ENCODE measurements around the gene ECHDC3. TPM values are rescaled to one million over a fixed set of nuclear protein-coding genes. Genes with fewer than 3 reads are reported as not detected.

The ECHDC3 gene
- total and polyA plus RNA-seq, 4 donors, result 14.2 to 48.3 (median 31.4) TPM

- no peak overlapping the region for H3K9ac ChIP-seq (ENCODE audit: insufficient read depth in 1 of 2, low read length in 2 of 2)
- H3K36me3 ChIP-seq (ENCODE audit: control insufficient read depth in 4 of 4, insufficient read depth in 4 of 4, low read length in 4 of 4), result no peaks in the 10 kb centered on the region
- TF ChIP-seq CTCF (IDR thresholded peaks at IDR 0.05; ENCODE audit: control extremely low read depth, extremely low read depth), result no peak
- 82 to 84% methylated on average over 3 of the region's 3 CpGs for WGBS, 2 donors
- no peaks in the 10 kb centered on the region for H3K4me1 ChIP-seq (ENCODE audit: control insufficient read depth in 5 of 5, insufficient read depth in 5 of 5, low read length in 5 of 5)
- ATAC-seq (ENCODE audit: insufficient read depth, low FRiP score) (no peak), DNase-seq (no peak)
- no peaks in the 10 kb centered on the region for H3K27me3 ChIP-seq (ENCODE audit: control insufficient read depth in 3 of 3, insufficient read depth in 3 of 3, low read length in 2 of 3)
- H3K9me3 ChIP-seq (ENCODE audit: control insufficient read depth in 4 of 4, insufficient read depth in 3 of 4, low read length in 3 of 4), result no peaks in the 10 kb centered on the region
- H3K4me3 ChIP-seq, result no peak overlapping the region
- H3K27ac ChIP-seq (ENCODE audit: low read depth in 1 of 2, low read length in 1 of 2), result no peak overlapping the region
Measured at GRCh38 chr10:11776080-11776479, 33.9 kb downstream of the ECHDC3 start.

GRCh38 chr10:11781114-11781513 lies 38.9 kb downstream of the ECHDC3 start:
- no peaks in the 10 kb centered on the region for H3K27me3 ChIP-seq (ENCODE audit: control insufficient read depth in 3 of 3, insufficient read depth in 3 of 3, low read length in 2 of 3)
- H3K9me3 ChIP-seq (ENCODE audit: control insufficient read depth in 4 of 4, insufficient read depth in 3 of 4, low read length in 3 of 4), result no peaks in the 10 kb centered on the region
- ATAC-seq (ENCODE audit: insufficient read depth, low FRiP score) (no peak), DNase-seq (no peak)
- no peaks in the 10 kb centered on the region for H3K36me3 ChIP-seq (ENCODE audit: control insufficient read depth in 4 of 4, insufficient read depth in 4 of 4, low read length in 4 of 4)
- no peaks in the 10 kb centered on the region for H3K4me1 ChIP-seq (ENCODE audit: control insufficient read depth in 5 of 5, insufficient read depth in 5 of 5, low read length in 5 of 5)
- no peak for TF ChIP-seq CTCF (IDR thresholded peaks at IDR 0.05; ENCODE audit: control extremely low read depth, extremely low read depth)
- no peak overlapping the region for H3K27ac ChIP-seq (ENCODE audit: low read depth in 1 of 2, low read length in 1 of 2)
- WGBS, 2 donors, result 78 to 91% methylated on average over 6 of the region's 6 CpGs
- no peak overlapping the region for H3K4me3 ChIP-seq
- H3K9ac ChIP-seq (ENCODE audit: insufficient read depth in 1 of 2, low read length in 2 of 2), result no peak overlapping the region

- Histone ChIP-seq H3K9ac (ENCODE audit: insufficient read depth in 1 of 2, low read length in 2 of 2) (no peak overlapping the region), H3K27ac (ENCODE audit: low read depth in 1 of 2, low read length in 1 of 2) (no peak overlapping the region), H3K4me1 (ENCODE audit: control insufficient read depth in 5 of 5, insufficient read depth in 5 of 5, low read length in 5 of 5) (no peaks in the 10 kb centered on the region), H3K36me3 (ENCODE audit: control insufficient read depth in 4 of 4, insufficient read depth in 4 of 4, low read length in 4 of 4) (no peaks in the 10 kb centered on the region), H3K9me3 (ENCODE audit: control insufficient read depth in 4 of 4, insufficient read depth in 3 of 4, low read length in 3 of 4) (no peaks in the 10 kb centered on the region), H3K27me3 (ENCODE audit: control insufficient read depth in 3 of 3, insufficient read depth in 3 of 3, low read length in 2 of 3) (no peaks in the 10 kb centered on the region), H3K4me3 (no peak overlapping the region)
- WGBS, 2 donors, result 71 to 77% methylated on average over 18 of the region's 18 CpGs
- ATAC-seq (ENCODE audit: insufficient read depth, low FRiP score) (peak; percentile 66), DNase-seq (peak in 2 of 3 donors; percentile 79 to 81)
- TF ChIP-seq CTCF (IDR thresholded peaks at IDR 0.05; ENCODE audit: control extremely low read depth, extremely low read depth), result peak; percentile 52
Measured at GRCh38 chr10:11782793-11783557, 40.8 kb downstream of the ECHDC3 start.

- Histone ChIP-seq H3K9me3 (ENCODE audit: control insufficient read depth in 4 of 4, insufficient read depth in 3 of 4, low read length in 3 of 4) (no peaks in the 10 kb centered on the region), H3K4me1 (ENCODE audit: control insufficient read depth in 5 of 5, insufficient read depth in 5 of 5, low read length in 5 of 5) (no peaks in the 10 kb centered on the region), H3K36me3 (ENCODE audit: control insufficient read depth in 4 of 4, insufficient read depth in 4 of 4, low read length in 4 of 4) (no peaks in the 10 kb centered on the region), H3K27me3 (ENCODE audit: control insufficient read depth in 3 of 3, insufficient read depth in 3 of 3, low read length in 2 of 3) (no peaks in the 10 kb centered on the region), H3K27ac (ENCODE audit: low read depth in 1 of 2, low read length in 1 of 2) (no peak overlapping the region), H3K9ac (ENCODE audit: insufficient read depth in 1 of 2, low read length in 2 of 2) (no peak overlapping the region), H3K4me3 (no peak overlapping the region)
- ATAC-seq (ENCODE audit: insufficient read depth, low FRiP score) (no peak), DNase-seq (no peak)
- 87 to 89% methylated on average over 7 of the region's 7 CpGs for WGBS, 2 donors
- TF ChIP-seq CTCF (IDR thresholded peaks at IDR 0.05; ENCODE audit: control extremely low read depth, extremely low read depth), result no peak
Measured at GRCh38 chr10:11783558-11783865, 41.3 kb downstream of the ECHDC3 start.
